Dendritic cell treated with granulocyte-macrophage colony-stimulating factor and Interleukin-4, amounts not matched to agents 40 ng/mL and 50 ng/mL, for 4 days (primary cell): ENCODE measurements around the gene GALNT2.

ENCODE experiments used
- H3K27ac Mint-ChIP-seq: one replicate; pipeline ENCODE4 v1.8.0; 2022; ENCODE audit warnings: mild to moderate bottlenecking, mixed read lengths
- H3K27me3 Mint-ChIP-seq: one replicate; pipeline ENCODE4 v1.8.0; 2022; ENCODE audit warnings: mild to moderate bottlenecking, mixed read lengths
- H3K36me3 Mint-ChIP-seq: one replicate; pipeline ENCODE4 v1.8.0; 2022; ENCODE audit warnings: low read depth, mixed read lengths
- H3K4me1 Mint-ChIP-seq: one replicate; pipeline ENCODE4 v1.8.0; 2022; ENCODE audit warnings: low read depth, mixed read lengths
- H3K4me3 Mint-ChIP-seq: one replicate; pipeline ENCODE4 v1.8.0; 2022; ENCODE audit warnings: mild to moderate bottlenecking, moderate library complexity, mixed read lengths
- H3K9me3 Mint-ChIP-seq: one replicate; pipeline ENCODE4 v1.8.0; 2022; ENCODE audit warnings: mixed read lengths
- intact Hi-C: fragments of 100-400 bp; cut with micrococcal nuclease; formaldehyde crosslinking; loops from one replicate; pipeline ENCODE4 v1.15.0; 2022

GALNT2 gene

DNA sequence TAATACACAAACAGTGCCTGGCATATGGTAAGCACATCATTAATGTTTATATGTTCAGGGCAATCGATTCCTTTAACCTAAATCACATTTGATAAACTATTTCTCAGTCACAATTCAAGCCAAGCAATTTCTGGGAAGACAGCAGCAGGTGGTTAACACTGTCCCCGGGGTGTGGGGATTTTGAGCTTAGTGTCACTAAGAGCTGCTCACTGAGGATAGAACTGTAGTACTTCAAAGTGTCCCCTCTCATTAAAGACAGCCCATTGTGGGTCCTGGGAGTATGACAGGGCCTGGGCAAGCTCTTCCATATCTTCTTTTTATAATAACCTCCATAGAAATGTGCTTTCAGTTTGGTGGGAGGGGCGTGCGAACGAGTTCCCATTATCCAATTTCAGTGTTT is 8.4 kb upstream of the GALNT2 start:
- no peak overlapping the region for H3K4me3 Mint-ChIP-seq

DNA sequence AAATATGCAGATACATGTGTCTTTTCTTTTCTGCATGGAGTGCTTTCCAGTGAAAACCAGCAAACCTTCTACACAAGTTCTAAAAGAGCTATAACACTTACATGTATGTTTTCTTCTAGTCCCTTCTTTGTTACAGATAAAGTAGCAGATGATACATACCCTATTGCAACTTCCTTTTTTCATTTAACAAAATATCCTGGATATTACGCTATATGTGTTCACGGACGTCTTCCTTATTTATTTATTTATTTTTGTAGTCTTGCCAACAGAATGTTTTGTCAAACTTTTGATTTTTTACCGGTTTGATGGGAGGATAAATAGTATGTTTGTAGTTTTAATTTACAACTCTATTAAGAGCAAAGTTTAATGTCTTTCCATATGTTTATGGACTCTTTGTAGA is 5.2 kb upstream of the GALNT2 start:
- H3K4me1 Mint-ChIP-seq = peaks cover 13% of the 10 kb centered on the region
- no peak overlapping the region for H3K4me3 Mint-ChIP-seq
- no peaks in the 10 kb centered on the region for H3K27me3 Mint-ChIP-seq
- H3K36me3 Mint-ChIP-seq = no peaks in the 10 kb centered on the region
- intact Hi-C loops = no loop called here
- H3K9me3 Mint-ChIP-seq = peaks cover 17% of the 10 kb centered on the region
- H3K27ac Mint-ChIP-seq = no peak overlapping the region

More for the DNA sequence above, 8.4 kb upstream of the GALNT2 start:
- Mint-ChIP-seq H3K9me3 (peaks cover 17% of the 10 kb centered on the region), H3K36me3 (no peaks in the 10 kb centered on the region), H3K27me3 (no peaks in the 10 kb centered on the region), H3K4me1 (no peaks in the 10 kb centered on the region), H3K27ac (no peak overlapping the region)
- intact Hi-C loops = no loop called here

DNA sequence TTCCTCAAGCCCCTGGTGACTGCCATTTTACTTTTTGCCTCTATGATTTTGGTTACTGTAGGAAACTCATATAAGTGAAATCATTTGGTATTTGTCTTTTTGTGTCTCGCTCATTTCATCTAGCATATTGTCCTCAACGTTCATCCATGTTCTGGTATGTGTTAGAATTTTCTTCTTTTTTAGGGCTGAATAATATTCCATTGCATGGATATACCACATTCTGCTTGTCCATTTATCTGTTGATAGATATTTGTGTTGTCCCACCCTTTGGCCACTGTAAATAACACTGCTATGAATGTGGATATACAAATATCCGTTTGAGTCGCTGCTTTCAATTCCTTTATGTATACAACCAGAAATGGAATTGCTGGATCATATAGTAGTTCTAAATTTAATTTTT is 4.5 kb upstream of the GALNT2 start:
- Mint-ChIP-seq H3K4me1 (peaks cover 13% of the 10 kb centered on the region), H3K36me3 (peaks cover 3% of the 10 kb centered on the region), H3K27ac (no peak overlapping the region), H3K4me3 (no peak overlapping the region), H3K9me3 (peaks cover 17% of the 10 kb centered on the region), H3K27me3 (no peaks in the 10 kb centered on the region)
- intact Hi-C loops = no loop called here

DNA sequence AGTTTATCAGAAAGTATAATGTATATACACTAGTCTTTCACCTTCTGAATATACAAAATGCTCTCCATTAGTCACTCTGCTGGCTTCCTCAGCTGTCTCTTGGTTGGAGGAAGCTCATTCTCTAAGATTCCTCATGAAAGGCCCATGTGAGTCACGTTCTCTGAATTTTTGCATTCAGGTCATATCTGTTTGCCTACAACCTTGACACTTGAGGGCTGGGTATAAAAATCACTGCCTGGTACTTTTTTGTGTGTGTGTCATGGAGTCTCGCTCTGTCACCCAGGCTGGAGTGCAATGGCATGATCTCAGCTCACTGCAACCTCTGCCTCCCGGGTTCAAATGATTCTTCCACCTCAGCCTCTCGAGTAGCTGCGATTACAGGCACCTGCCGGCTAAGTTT is 2.8 kb upstream of the GALNT2 start:
- Mint-ChIP-seq H3K4me3 (no peak overlapping the region), H3K9me3 (peaks cover 17% of the 10 kb centered on the region), H3K4me1 (peaks cover 28% of the 10 kb centered on the region), H3K27me3 (peaks cover 3% of the 10 kb centered on the region), H3K36me3 (peaks cover 11% of the 10 kb centered on the region), H3K27ac (no peak overlapping the region)
- intact Hi-C loops = no loop called here

DNA sequence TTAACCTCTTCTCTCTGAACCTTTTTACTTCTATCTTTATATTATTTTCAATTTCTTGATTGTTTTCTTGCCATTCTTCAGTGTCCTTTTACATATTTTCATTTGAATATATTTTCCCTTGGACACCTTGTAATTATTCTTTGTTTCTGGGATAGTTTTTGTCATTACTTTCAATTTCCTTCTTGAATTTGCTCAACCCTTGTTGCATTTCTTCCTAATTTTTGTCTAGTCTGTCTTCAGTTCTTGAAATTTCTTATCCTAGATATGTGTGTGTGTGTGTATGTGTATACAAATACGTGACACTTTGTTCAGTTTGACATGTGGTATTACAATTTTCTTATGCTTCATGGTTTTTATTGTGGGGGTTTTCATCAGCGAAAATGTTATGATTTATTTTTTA is 1.9 kb upstream of the GALNT2 start:
- H3K27ac Mint-ChIP-seq = peak overlapping the region; percentile 75
- intact Hi-C loops = loop anchor here (5.0 kb wide), 3 partner anchors 63 to 508 kb away; partner anchors contain the start of gene ABCB10

DNA sequence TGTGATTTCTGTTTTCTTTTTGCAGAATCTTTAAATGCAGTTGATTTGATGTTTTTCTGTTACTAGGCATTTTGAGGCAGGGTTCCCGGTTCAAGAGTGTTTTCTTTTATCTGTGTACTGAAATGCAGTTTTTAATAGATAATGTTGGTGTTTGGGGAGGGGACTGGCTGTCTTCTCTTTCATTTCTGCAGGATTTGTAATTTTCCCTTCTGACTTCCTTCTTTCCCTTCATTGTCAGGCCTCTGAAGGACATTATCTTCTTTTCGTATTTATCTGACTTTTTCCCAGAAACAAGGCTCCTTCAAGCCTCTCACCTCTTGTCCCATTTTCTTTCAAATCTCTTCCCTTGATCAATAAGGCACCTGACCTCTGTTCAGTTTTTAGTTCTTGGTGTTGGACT is 1.5 kb upstream of the GALNT2 start:
- H3K36me3 Mint-ChIP-seq = peaks cover 11% of the 10 kb centered on the region
- peaks cover 41% of the 10 kb centered on the region for H3K4me1 Mint-ChIP-seq
- H3K27ac Mint-ChIP-seq = peak overlapping the region; percentile 75
- peaks cover 3% of the 10 kb centered on the region for H3K27me3 Mint-ChIP-seq
- intact Hi-C loops = loop anchor here (5.0 kb wide), 3 partner anchors 63 to 508 kb away; partner anchors contain the start of gene ABCB10
- no peak overlapping the region for H3K4me3 Mint-ChIP-seq
- peaks cover 15% of the 10 kb centered on the region for H3K9me3 Mint-ChIP-seq

More for the DNA sequence above, 1.9 kb upstream of the GALNT2 start:
- Mint-ChIP-seq H3K4me3 (no peak overlapping the region), H3K27me3 (peaks cover 3% of the 10 kb centered on the region), H3K36me3 (peaks cover 11% of the 10 kb centered on the region), H3K9me3 (peaks cover 17% of the 10 kb centered on the region), H3K4me1 (peaks cover 37% of the 10 kb centered on the region)

DNA sequence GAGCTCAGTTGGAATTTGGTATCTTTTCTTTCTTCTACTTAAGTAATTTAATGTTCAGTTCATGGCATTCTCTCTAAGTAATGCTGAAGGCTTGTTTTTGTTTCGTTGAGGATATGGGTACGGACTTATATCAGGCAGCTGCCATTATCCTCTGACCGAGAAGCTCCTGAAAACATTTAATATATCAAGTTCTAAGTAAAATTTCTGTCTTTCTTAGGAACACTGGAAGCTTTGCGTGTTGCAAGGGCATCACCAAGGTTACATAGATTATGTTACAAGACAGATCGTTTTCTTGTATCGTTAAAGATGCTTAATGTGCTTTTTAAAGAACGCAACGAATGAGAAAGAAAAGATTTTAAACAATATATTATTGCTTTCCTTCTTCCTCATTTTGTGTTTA is 1.0 kb upstream of the GALNT2 start:
- Mint-ChIP-seq H3K36me3 (peaks cover 11% of the 10 kb centered on the region), H3K27me3 (peaks cover 3% of the 10 kb centered on the region), H3K9me3 (peaks cover 10% of the 10 kb centered on the region), H3K27ac (peak overlapping the region; percentile 75), H3K4me1 (peaks cover 46% of the 10 kb centered on the region), H3K4me3 (peak overlapping the region; percentile 74)
- intact Hi-C loops = loop anchor here (5.0 kb wide), 3 partner anchors 64 to 509 kb away; partner anchors contain the start of gene ABCB10

DNA sequence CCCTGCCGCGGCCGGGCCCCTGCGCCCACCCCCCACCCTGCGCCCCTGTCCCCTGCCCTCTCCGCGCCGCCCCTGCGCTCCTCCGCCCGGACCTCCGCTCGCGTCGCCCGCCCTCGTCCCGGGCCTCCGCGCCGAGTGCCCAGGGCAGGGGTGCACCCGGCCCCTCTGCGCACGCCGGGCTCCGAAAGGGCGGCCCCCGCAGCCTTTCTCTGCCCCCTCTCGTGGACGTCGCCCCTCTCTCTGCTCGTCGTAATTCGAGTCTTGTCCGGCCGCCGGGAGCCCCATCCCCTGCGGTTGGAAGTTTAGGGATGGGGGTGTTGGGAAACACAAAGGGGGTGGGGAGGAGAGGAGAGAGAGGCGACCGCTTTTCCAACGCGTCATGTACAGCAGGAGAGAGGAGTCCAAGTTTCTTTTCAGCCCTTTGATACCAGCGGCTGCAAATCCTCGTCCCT is 407 bp downstream of the GALNT2 start:
- peaks cover 3% of the 10 kb centered on the region for H3K27me3 Mint-ChIP-seq
- H3K4me1 Mint-ChIP-seq = peaks cover 56% of the 10 kb centered on the region
- H3K4me3 Mint-ChIP-seq = peak overlapping the region; percentile 88
- H3K27ac Mint-ChIP-seq = peak overlapping the region; percentile 91
- intact Hi-C loops = loop anchor here (5.0 kb wide), 3 partner anchors 65 to 510 kb away; partner anchors contain the start of gene ABCB10
- H3K9me3 Mint-ChIP-seq = peaks cover 4% of the 10 kb centered on the region
- peaks cover 11% of the 10 kb centered on the region for H3K36me3 Mint-ChIP-seq

DNA sequence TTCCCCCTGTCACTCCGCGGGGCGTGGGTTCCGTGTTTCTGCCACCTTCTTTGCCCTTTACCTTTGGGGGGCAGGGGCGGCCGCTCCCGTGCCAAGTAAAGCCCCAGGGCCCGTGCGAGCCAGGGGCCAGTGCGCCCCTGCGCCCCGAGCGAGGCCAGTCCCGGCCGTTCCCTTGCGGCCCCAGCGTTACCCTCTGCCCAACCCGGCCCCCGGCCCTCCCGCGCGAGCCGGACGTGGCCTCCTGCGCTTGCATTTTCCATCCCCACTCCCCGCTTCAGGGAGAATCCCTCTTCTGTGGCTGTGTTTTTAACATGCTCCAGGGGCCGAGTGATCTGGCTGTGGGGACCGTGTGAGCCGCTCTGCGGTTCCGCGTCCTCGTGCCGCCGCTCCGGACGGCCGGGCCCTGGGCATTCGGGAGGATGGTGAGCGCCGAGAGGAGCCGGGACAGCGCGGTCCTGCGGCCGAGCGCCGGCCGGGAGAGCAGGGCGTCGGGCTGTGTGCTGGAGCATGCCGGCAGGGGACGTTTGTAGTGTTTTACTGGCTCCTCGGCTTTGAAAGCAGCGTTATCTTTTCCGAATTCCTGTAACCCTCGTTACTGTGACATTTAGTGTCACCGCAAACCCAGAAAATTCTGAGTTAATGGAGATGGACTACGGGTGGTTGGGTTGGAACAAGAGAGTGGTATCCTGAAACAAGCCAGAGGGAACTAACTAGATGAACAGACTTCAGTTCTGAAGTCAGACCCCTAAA is 1.0 kb downstream of the GALNT2 start:
- intact Hi-C loops = loop anchor here (5.0 kb wide), 3 partner anchors 66 to 511 kb away; partner anchors contain the start of gene ABCB10
- Mint-ChIP-seq H3K4me3 (peak overlapping the region; percentile 88), H3K36me3 (peaks cover 11% of the 10 kb centered on the region)

DNA sequence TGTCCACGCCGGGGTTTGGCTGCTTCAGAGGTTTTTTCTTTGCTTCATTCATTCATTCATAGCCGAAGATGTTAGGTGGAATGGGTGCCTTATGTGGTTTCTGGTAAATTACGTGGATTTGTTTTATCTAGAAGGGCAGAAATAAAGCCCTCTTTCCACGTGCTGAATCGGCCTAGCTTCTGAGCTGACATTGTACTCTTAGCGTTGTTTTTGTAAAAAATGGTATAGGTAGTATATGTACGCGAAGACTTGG is 1.5 kb downstream of the GALNT2 start:
- Mint-ChIP-seq H3K9me3 (no peaks in the 10 kb centered on the region), H3K27ac (no peak overlapping the region), H3K4me1 (peaks cover 62% of the 10 kb centered on the region)

More for the DNA sequence above, 1.0 kb downstream of the GALNT2 start:
- H3K9me3 Mint-ChIP-seq = no peaks in the 10 kb centered on the region
- peak overlapping the region; percentile 91 for H3K27ac Mint-ChIP-seq
- H3K4me1 Mint-ChIP-seq = peaks cover 57% of the 10 kb centered on the region
- H3K27me3 Mint-ChIP-seq = peaks cover 3% of the 10 kb centered on the region

DNA sequence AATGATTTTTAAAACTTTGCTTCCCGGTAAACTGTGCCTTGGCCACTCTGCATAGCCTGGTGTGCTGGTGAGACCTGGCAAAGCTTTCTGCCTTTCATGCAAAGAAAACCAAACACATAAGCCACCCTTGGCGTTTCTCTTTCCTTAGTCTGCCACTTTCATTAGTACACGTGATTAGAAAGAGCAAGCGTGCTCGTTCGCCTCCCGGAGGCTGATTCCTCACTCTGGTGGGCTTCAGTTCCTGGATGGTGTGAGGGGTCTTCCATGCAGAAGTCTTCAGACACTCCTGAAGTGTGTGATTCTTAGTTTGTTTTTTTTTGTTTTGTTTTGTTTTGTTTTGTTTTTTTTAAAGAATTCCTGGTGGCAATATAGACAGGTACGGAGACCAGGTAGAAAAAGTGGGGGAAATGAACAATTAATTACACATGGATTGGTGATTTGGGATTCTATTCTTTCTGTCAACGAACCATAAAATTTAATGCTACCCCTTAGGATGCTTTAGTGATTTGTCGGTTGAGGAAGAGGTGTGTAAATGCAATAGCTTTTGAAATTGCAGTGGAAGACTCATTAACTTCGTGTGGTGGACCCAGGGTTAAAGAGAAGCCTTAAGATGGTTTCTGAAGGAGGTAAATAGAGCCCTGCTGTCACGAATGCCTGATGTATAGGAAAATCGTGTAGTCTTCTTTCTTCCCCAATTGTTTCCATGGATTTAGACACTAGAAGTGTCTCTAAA is 2.1 kb downstream of the GALNT2 start:
- no peak overlapping the region for H3K27ac Mint-ChIP-seq
- no peaks in the 10 kb centered on the region for H3K9me3 Mint-ChIP-seq
- H3K4me3 Mint-ChIP-seq = peak overlapping the region; percentile 88
- peaks cover 65% of the 10 kb centered on the region for H3K4me1 Mint-ChIP-seq
- intact Hi-C loops = loop anchor here (5.0 kb wide), 3 partner anchors 67 to 512 kb away; partner anchors contain the start of gene ABCB10
- H3K27me3 Mint-ChIP-seq = peaks cover 3% of the 10 kb centered on the region
- H3K36me3 Mint-ChIP-seq = peaks cover 11% of the 10 kb centered on the region

More for the DNA sequence above, 1.5 kb downstream of the GALNT2 start:
- peaks cover 11% of the 10 kb centered on the region for H3K36me3 Mint-ChIP-seq
- H3K4me3 Mint-ChIP-seq = peak overlapping the region; percentile 88
- intact Hi-C loops = loop anchor here (5.0 kb wide), 3 partner anchors 66 to 511 kb away; partner anchors contain the start of gene ABCB10
- peaks cover 3% of the 10 kb centered on the region for H3K27me3 Mint-ChIP-seq

DNA sequence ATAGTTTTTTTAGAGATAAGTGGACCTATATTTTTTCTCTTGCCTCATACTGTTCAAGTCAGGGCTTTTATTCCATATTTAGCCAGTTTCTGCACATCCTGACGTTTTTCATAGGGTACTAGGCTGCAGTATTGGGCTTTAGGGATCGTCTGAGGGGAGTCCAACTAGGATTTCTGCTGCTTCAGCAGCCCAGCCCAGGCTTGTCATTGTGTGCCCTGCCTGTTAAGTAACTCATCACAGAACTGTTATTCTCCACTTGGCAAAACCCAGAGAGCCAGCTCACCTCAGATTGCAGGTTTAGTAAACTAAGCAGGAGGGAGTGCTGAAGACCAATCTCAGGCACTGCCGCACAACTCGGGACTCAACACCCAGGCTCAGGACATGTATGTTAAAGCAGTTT is 2.8 kb downstream of the GALNT2 start:
- peaks cover 11% of the 10 kb centered on the region for H3K36me3 Mint-ChIP-seq
- H3K4me3 Mint-ChIP-seq = no peak overlapping the region
- H3K27me3 Mint-ChIP-seq = peaks cover 3% of the 10 kb centered on the region
- H3K27ac Mint-ChIP-seq = no peak overlapping the region
- H3K4me1 Mint-ChIP-seq = peaks cover 65% of the 10 kb centered on the region
- intact Hi-C loops = loop anchor here (5.0 kb wide), 3 partner anchors 67 to 512 kb away; partner anchors contain the start of gene ABCB10
- no peaks in the 10 kb centered on the region for H3K9me3 Mint-ChIP-seq

DNA sequence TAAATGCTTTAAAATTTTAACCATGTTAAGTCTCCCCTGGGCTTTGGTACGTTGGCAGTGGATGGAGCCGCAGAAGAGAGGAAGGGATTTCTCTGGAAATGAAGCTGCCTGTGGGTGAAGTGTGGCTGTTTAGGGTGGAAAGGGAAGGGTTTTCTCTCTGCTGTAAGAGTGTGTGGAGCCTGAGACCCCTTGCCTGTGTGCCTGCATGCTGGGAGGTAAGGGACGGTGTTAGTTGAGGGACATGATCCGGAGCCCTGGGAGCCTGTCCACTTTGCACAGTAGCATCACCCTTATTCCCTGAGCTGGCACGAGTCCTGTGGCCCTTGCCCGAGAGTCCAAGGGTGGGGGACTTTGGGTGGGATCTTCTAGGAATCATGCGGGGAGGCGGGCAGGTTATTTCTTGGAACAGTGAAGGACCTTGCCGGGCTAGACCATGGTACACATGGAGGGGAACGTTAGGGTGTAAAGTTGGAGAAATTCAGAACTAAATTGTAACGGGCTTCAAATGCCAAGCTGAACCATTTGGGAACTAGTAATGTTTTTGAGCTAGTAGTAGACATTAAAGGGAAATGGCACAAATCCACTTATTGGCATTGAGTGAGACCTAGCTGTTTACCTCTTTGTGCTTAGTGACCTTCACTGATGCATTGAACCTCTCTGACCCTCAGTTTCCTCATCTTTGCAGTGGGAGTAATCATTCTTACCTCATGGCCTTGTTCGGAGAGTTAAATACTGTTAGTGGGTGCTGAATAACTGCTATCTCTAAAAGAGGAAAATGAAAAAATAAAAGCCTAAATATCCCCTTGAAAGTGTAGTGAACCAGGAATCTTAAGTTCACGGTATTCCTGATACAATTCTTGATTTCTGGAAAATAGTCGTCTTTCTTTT is 3.5 kb downstream of the GALNT2 start:
- Mint-ChIP-seq H3K27me3 (peaks cover 3% of the 10 kb centered on the region), H3K27ac (no peak overlapping the region), H3K36me3 (peaks cover 11% of the 10 kb centered on the region), H3K9me3 (no peaks in the 10 kb centered on the region), H3K4me1 (peaks cover 61% of the 10 kb centered on the region), H3K4me3 (no peak overlapping the region)
- intact Hi-C loops = no loop called here
